GM19043 (cell line): Measurements from ENCODE around the gene NFKBIB.

Experiments used
- ATAC-seq: cut with Tn5 transposase; IDR thresholded peaks from one replicate; pipeline ENCODE4 v1.9.1; 2021; ENCODE audit warnings: low read depth; ENCODE audit not compliant: unreplicated experiment

NFKBIB gene

GRCh38 chr19:38952395-38953165 is 52.8 kb downstream of the NFKBIB start:
- ATAC-seq, result no peak

GRCh38 chr19:38953677-38954076 is 53.9 kb downstream of the NFKBIB start:
- no peak for ATAC-seq

- ATAC-seq, result no peak
Measured at GRCh38 chr19:38956264-38956663, 56.5 kb downstream of the NFKBIB start.

- no peak for ATAC-seq
Measured at GRCh38 chr19:38958301-38958700, 58.5 kb downstream of the NFKBIB start.
